ENCODE data around the gene WASHC3. TPM values are rescaled to one million over a fixed set of nuclear protein-coding genes. Genes with fewer than 3 reads are reported as not detected.

WASHC3 gene
- polyA plus RNA-seq, 4 donors = 50.8 to 65.2 (median 52.4) TPM

GRCh38 chr12:101982307-101982706 is 79.5 kb downstream of the WASHC3 start:
- DNase-seq (ENCODE audit: low read depth in 4 of 4, low spot score in 2 of 4) = no peak

DNA sequence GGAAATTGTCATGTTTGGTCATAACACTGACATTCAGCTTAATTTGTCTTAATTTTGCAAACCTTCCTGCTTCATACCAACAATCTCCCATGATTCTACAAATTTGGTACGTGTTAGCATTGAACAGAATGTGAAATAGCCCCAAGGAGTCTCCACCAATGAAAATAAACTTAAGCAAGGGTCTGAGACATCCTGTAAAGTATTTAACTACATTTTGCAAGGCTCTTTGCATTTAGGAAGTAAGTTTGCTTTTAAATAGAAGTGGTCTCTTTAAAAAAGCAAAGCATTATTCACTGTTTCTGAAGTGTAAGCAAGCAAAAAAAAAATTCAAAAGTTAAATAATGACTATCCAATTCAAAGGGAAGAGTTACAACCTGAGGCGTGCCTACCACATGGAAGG is 79.9 kb downstream of the WASHC3 start:
- DNase-seq (ENCODE audit: low read depth in 4 of 4, low spot score in 2 of 4) = no peak

GRCh38 chr12:101968770-101969169 is 93.0 kb downstream of the WASHC3 start:
- DNase-seq (ENCODE audit: low read depth in 4 of 4, low spot score in 2 of 4) = no peak

DNA sequence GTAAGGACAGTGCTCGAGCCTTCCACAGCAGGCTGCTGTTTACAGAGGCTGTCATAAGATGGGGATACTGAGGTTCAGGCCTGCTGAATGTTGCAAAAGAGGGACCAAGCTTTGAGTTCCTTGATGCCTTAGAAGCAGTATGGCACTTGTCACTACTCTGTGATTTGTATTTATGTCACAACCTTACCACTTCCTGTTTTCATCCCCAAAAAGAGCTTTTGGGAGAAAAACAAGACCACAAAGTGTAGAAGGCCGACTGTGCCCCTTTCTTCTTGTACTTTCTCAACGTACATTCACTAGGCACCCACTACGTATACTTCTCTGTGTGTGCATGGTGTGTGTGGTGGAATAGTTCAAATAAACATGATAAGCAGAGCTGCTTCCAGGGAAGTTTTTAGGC is 94.3 kb downstream of the WASHC3 start:
- DNase-seq (ENCODE audit: low read depth in 4 of 4, low spot score in 2 of 4) = no peak

DNA sequence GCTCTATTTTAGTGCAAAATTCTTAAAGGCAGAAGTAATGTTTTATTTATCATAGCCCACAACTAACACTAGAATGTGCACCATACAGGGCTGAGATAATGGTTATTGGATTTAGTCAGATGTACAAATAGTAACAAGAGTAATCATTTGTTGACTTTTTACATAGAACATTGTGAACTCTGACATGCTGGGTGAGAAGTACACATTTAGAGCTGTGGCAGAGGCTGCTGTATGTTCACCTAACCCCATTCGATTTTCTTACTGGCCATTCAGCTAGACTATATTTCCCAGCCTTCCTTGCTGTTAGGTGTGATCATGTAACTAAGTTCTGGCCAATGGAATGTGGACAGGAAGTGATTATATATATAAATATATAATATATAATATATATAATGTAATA is 95.3 kb downstream of the WASHC3 start:
- no peak for DNase-seq (ENCODE audit: low read depth in 4 of 4, low spot score in 2 of 4)

- no peak for DNase-seq (ENCODE audit: low read depth in 4 of 4, low spot score in 2 of 4)
Observed at GRCh38 chr12:101963697-101964096, 98.1 kb downstream of the WASHC3 start.

Other genes starting within 250 kb of the WASHC3 start
- gene GNPTAB, start 231.0 kb downstream of the WASHC3 start, polyA plus RNA-seq (ENCODE audit: insufficient read length in 4 of 4) = 10 to 100 TPM; 31.8 to 39.2 (median 35.8) TPM
- 10 to 100 TPM; 16.2 to 19.7 (median 19.1) TPM for gene DRAM1, start 184.4 kb downstream of the WASHC3 start, polyA plus RNA-seq (ENCODE audit: insufficient read length in 4 of 4)
- 10 to 100 TPM; 27.9 to 36.7 (median 34.0) TPM for gene NUP37, start 58.1 kb upstream of the WASHC3 start, polyA plus RNA-seq (ENCODE audit: insufficient read length in 4 of 4)
- gene PARPBP, start 58.2 kb upstream of the WASHC3 start, polyA plus RNA-seq (ENCODE audit: insufficient read length in 4 of 4) = 10 to 100 TPM; 12.4 to 17.6 (median 13.4) TPM
- gene PMCH, start 135.8 kb upstream of the WASHC3 start, polyA plus RNA-seq (ENCODE audit: insufficient read length in 4 of 4) = under 1 TPM; 0.36 to 0.99 (median 0.70) TPM